Effector memory CD4-positive, alpha-beta T cell (primary cell): ENCODE measurements around the gene SNAP91.
"Not testable (repeated sequence)": the region's sequence is repeated elsewhere in the genome, so short reads cannot be mapped to it uniquely, and the experiment has no call there.

Experiments
- DNase-seq, 3 donors: peaks; one replicate each; pipeline ENCODE4 v3.0.0-alpha.2; 2020
- H3K27ac ChIP-seq: 2 replicates; pipeline ENCODE4 v1.7.0; 2013; ENCODE audit warnings: mild to moderate bottlenecking, low read length, moderate library complexity; ENCODE audit not compliant: insufficient read depth, poor library complexity, severe bottlenecking
- H3K27me3 ChIP-seq: replicated peaks from 2 replicates; pipeline ENCODE4 v1.7.0; 2013; ENCODE audit warnings: mild to moderate bottlenecking, low read length; ENCODE audit not compliant: insufficient read depth, control insufficient read depth, poor library complexity, severe bottlenecking
- H3K36me3 ChIP-seq: 2 replicates; pipeline ENCODE4 v1.7.0; 2013; ENCODE audit warnings: mild to moderate bottlenecking, low read length, moderate library complexity; ENCODE audit not compliant: control insufficient read depth, insufficient read depth
- H3K4me1 ChIP-seq: 2 replicates; pipeline ENCODE4 v1.7.0; 2013; ENCODE audit warnings: low read length, mild to moderate bottlenecking; ENCODE audit not compliant: control insufficient read depth, insufficient read depth, poor library complexity, severe bottlenecking
- H3K4me3 ChIP-seq: 2 replicates; pipeline ENCODE4 v1.7.0; 2013; ENCODE audit warnings: low read length, low read depth, mild to moderate bottlenecking; ENCODE audit not compliant: insufficient read depth, poor library complexity, severe bottlenecking
- H3K9me3 ChIP-seq: 2 replicates; pipeline ENCODE4 v1.7.0; 2013; ENCODE audit warnings: mild to moderate bottlenecking, low read length, moderate library complexity; ENCODE audit not compliant: control insufficient read depth
- total RNA-seq, 3 donors: gene quantifications; one replicate each; lab custom pipeline; 2026; lab: John Stamatoyannopoulos, UW

The SNAP91 gene
- total RNA-seq, result 0 reads per million in 3 donors

GRCh38 chr6:83708970-83709747, at the start of gene SNAP91:
TSS of gene SNAP91 (minus strand) at chr6:83709101. CDS start at chr6:83707927, 1,174 bp downstream.
- Histone ChIP-seq H3K36me3 (no peaks in the 10 kb centered on the region), H3K27ac (no peak within 1 kb of the TSS), H3K9me3 (no peaks in the 10 kb centered on the region), H3K4me1 (no peaks in the 10 kb centered on the region), H3K27me3 (peaks cover 7% of the 10 kb centered on the region), H3K4me3 (no peak within 1 kb of the TSS)
- no peak for DNase-seq

GRCh38 chr6:83758533-83758932, 49.6 kb upstream of the SNAP91 start:
- Histone ChIP-seq H3K27me3 (no peaks in the 10 kb centered on the region), H3K27ac (no peak overlapping the region), H3K36me3 (no peaks in the 10 kb centered on the region), H3K4me3 (no peak overlapping the region), H3K9me3 (peaks cover 5% of the 10 kb centered on the region), H3K4me1 (no peaks in the 10 kb centered on the region)
- DNase-seq, result no peak

GRCh38 chr6:83757021-83757420, 48.1 kb upstream of the SNAP91 start:
- peaks cover 5% of the 10 kb centered on the region for H3K9me3 ChIP-seq
- no peaks in the 10 kb centered on the region for H3K27me3 ChIP-seq
- DNase-seq, result no peak
- no peaks in the 10 kb centered on the region for H3K36me3 ChIP-seq
- H3K4me3 ChIP-seq, result no peak overlapping the region
- no peaks in the 10 kb centered on the region for H3K4me1 ChIP-seq
- no peak overlapping the region for H3K27ac ChIP-seq

GRCh38 chr6:83756565-83756964, 47.7 kb upstream of the SNAP91 start:
- no peak for DNase-seq
- no peaks in the 10 kb centered on the region for H3K4me1 ChIP-seq
- peaks cover 5% of the 10 kb centered on the region for H3K9me3 ChIP-seq
- H3K4me3 ChIP-seq, result no peak overlapping the region
- H3K27me3 ChIP-seq, result no peaks in the 10 kb centered on the region
- no peaks in the 10 kb centered on the region for H3K36me3 ChIP-seq
- H3K27ac ChIP-seq, result no peak overlapping the region

GRCh38 chr6:83752375-83752774, 43.5 kb upstream of the SNAP91 start:
- not testable (repeated sequence) for H3K9me3 ChIP-seq, H3K4me1 ChIP-seq, H3K36me3 ChIP-seq, H3K4me3 ChIP-seq, H3K27ac ChIP-seq, H3K27me3 ChIP-seq, DNase-seq

- H3K36me3 ChIP-seq, result no peaks in the 10 kb centered on the region
- H3K4me3 ChIP-seq, result no peak overlapping the region
- no peak overlapping the region for H3K27ac ChIP-seq
- no peak for DNase-seq
- H3K9me3 ChIP-seq, result no peaks in the 10 kb centered on the region
- no peaks in the 10 kb centered on the region for H3K27me3 ChIP-seq
- H3K4me1 ChIP-seq, result no peaks in the 10 kb centered on the region
Measured at GRCh38 chr6:83741089-83741488, 32.2 kb upstream of the SNAP91 start.

- no peaks in the 10 kb centered on the region for H3K36me3 ChIP-seq
- no peaks in the 10 kb centered on the region for H3K27me3 ChIP-seq
- H3K4me3 ChIP-seq, result no peak overlapping the region
- no peaks in the 10 kb centered on the region for H3K9me3 ChIP-seq
- no peak overlapping the region for H3K27ac ChIP-seq
- H3K4me1 ChIP-seq, result no peaks in the 10 kb centered on the region
- DNase-seq, result no peak
Measured at GRCh38 chr6:83735461-83735860, 26.6 kb upstream of the SNAP91 start.

GRCh38 chr6:83729871-83730270, 21.0 kb upstream of the SNAP91 start:
- no peak for DNase-seq
- Histone ChIP-seq H3K36me3 (no peaks in the 10 kb centered on the region), H3K4me3 (no peak overlapping the region)

GRCh38 chr6:83722876-83723275, 14.0 kb upstream of the SNAP91 start:
- H3K27ac ChIP-seq, result no peak overlapping the region
- no peaks in the 10 kb centered on the region for H3K9me3 ChIP-seq

More at GRCh38 chr6:83729871-83730270, 21.0 kb upstream of the SNAP91 start:
- Histone ChIP-seq H3K27me3 (no peaks in the 10 kb centered on the region), H3K9me3 (no peaks in the 10 kb centered on the region), H3K27ac (no peak overlapping the region), H3K4me1 (no peaks in the 10 kb centered on the region)

GRCh38 chr6:83717809-83718208, 8.9 kb upstream of the SNAP91 start:
- H3K4me3 ChIP-seq, result no peak overlapping the region
- H3K9me3 ChIP-seq, result no peaks in the 10 kb centered on the region

More at GRCh38 chr6:83722876-83723275, 14.0 kb upstream of the SNAP91 start:
- no peak for DNase-seq
- no peak overlapping the region for H3K4me3 ChIP-seq
- H3K27me3 ChIP-seq, result no peaks in the 10 kb centered on the region
- no peaks in the 10 kb centered on the region for H3K36me3 ChIP-seq
- no peaks in the 10 kb centered on the region for H3K4me1 ChIP-seq

More at GRCh38 chr6:83717809-83718208, 8.9 kb upstream of the SNAP91 start:
- no peak for DNase-seq
- Histone ChIP-seq H3K4me1 (no peaks in the 10 kb centered on the region), H3K27ac (no peak overlapping the region), H3K36me3 (no peaks in the 10 kb centered on the region), H3K27me3 (no peaks in the 10 kb centered on the region)
